SK-N-SH (cell line): Measurements from ENCODE around the gene NUP155. TPM values are rescaled to one million over a fixed set of nuclear protein-coding genes. Genes with fewer than 3 reads are reported as not detected.

ENCODE experiments used
- CTCF ChIA-PET: fragments of 300-600, 350-600 bp; formaldehyde crosslinking; extraction: SDS; loops from one replicate; lab custom pipeline; 2021; lab: Yijun Ruan, JAX
- POLR2A ChIA-PET: fragments of 350-600 bp; sonication (Branson Sonifier 250); formaldehyde crosslinking; extraction: SDS; loops from one replicate; lab custom pipeline; 2020; ENCODE audit warnings: antibody characterized with exemption, inconsistent platforms; lab: Yijun Ruan, JAX
- DNase-seq: peaks from one replicate; pipeline ENCODE4 v3.0.0; 2012
- H2AFZ ChIP-seq: fragments of 200-600 bp; sonication (generic); 2 replicates; pipeline ENCODE4 v1.8.1; 2016; ENCODE audit warnings: antibody characterized with exemption, mild to moderate bottlenecking, low read depth
- H3F3A ChIP-seq: fragments of 200-600 bp; sonication (generic); replicated peaks from 2 replicates; pipeline ENCODE3; 2016; ENCODE audit warnings: antibody characterized with exemption, mild to moderate bottlenecking; ENCODE audit not compliant: insufficient read depth
- H3K27ac ChIP-seq, 2 experiments: fragments of 200-500 bp in 1 of 2; fragments of 200-600 bp in 1 of 2; sonication (Bioruptor generic) in 1 of 2; sonication (generic), shearing (Covaris generic) in 1 of 2; 2 replicates each; pipeline versions ENCODE4 v1.5.1 to v1.6.1; 2014 to 2016; ENCODE audit warnings: low read depth in 2 of 2, inconsistent platforms in 1 of 2, low read length in 1 of 2, mild to moderate bottlenecking in 1 of 2, mixed read lengths in 1 of 2
- H3K27me3 ChIP-seq: fragments of 200-600 bp; sonication (generic), shearing (Covaris generic); 2 replicates; pipeline ENCODE4 v1.6.1; 2016; ENCODE audit warnings: mixed run types; ENCODE audit not compliant: insufficient read depth
- H3K36me3 ChIP-seq, 2 experiments: fragments of 200-500 bp in 1 of 2; fragments of 200-600 bp in 1 of 2; sonication (Bioruptor generic) in 1 of 2; sonication (generic) in 1 of 2; replicated peaks in 1 of 2; 2 replicates each; pipeline versions ENCODE3 to v1.5.1; 2014 to 2016; ENCODE audit warnings: low read length in 1 of 2, mild to moderate bottlenecking in 1 of 2; ENCODE audit not compliant: insufficient read depth in 2 of 2, control insufficient read depth in 1 of 2
- H3K4me1 ChIP-seq, 2 experiments: fragments of 200-500 bp in 1 of 2; fragments of 200-600 bp in 1 of 2; sonication (Bioruptor generic) in 1 of 2; sonication (generic), shearing (Covaris generic) in 1 of 2; 2 replicates each; pipeline versions ENCODE4 v1.5.1 to v1.6.1; 2014 to 2016; ENCODE audit warnings: low read depth in 1 of 2, low read length in 1 of 2, mixed run types in 1 of 2; ENCODE audit not compliant: insufficient read depth in 2 of 2, control insufficient read depth in 1 of 2
- H3K4me2 ChIP-seq: fragments of 200-600 bp; sonication (generic), shearing (Covaris generic); 2 replicates; pipeline ENCODE4 v1.6.1; 2017; ENCODE audit warnings: mixed run types
- H3K4me3 ChIP-seq, 2 experiments: fragments of 200-500 bp in 1 of 2; fragments of 200-600 bp in 1 of 2; sonication (Bioruptor generic) in 1 of 2; sonication (generic), shearing (Covaris generic) in 1 of 2; 2 replicates each; pipeline versions ENCODE4 v1.5.1 to v1.8.1; 2014 to 2016; ENCODE audit warnings: low read depth in 2 of 2, inconsistent platforms in 1 of 2, low read length in 1 of 2, mild to moderate bottlenecking in 1 of 2, mixed read lengths in 1 of 2, moderate library complexity in 1 of 2
- H3K79me2 ChIP-seq: fragments of 200-600 bp; sonication (generic); 2 replicates; pipeline ENCODE4 v1.8.1; 2017; ENCODE audit warnings: mild to moderate bottlenecking; ENCODE audit not compliant: insufficient read depth
- H3K9ac ChIP-seq: fragments of 200-600 bp; sonication (generic); 2 replicates; pipeline ENCODE4 v1.6.1; 2017; ENCODE audit warnings: mixed run types
- H3K9me2 ChIP-seq: fragments of 200-600 bp; sonication (generic); 2 replicates; pipeline ENCODE4 v1.6.1; 2017; ENCODE audit warnings: mixed run types
- H3K9me3 ChIP-seq: fragments of 200-600 bp; sonication (generic); 2 replicates; pipeline ENCODE4 v1.6.1; 2017; ENCODE audit warnings: mixed run types, mild to moderate bottlenecking, moderate library complexity
- H4K20me1 ChIP-seq: fragments of 200-600 bp; sonication (generic); 2 replicates; pipeline ENCODE4 v1.6.1; 2017; ENCODE audit warnings: mild to moderate bottlenecking, mixed run types; ENCODE audit not compliant: insufficient read depth
- CHD2 ChIP-seq: fragments of 150-350 bp; IDR thresholded peaks from 2 replicates; pipeline ENCODE4 v1.6.1; 2018; ENCODE audit warnings: low read length; ENCODE audit not compliant: partially characterized antibody
- CTCF ChIP-seq: fragments of 200-600 bp; sonication (generic); IDR thresholded peaks from 2 replicates; pipeline ENCODE4 v1.6.1; 2017; ENCODE audit warnings: antibody characterized with exemption, mild to moderate bottlenecking, moderate library complexity
- FOSL2 ChIP-seq: IDR thresholded peaks from 2 replicates; pipeline ENCODE4 v1.4.0; 2012; ENCODE audit warnings: low read depth, mild to moderate bottlenecking, moderate library complexity, borderline replicate concordance
- FOXJ3 ChIP-seq: sonication (generic); formaldehyde crosslinking; IDR thresholded peaks from 2 replicates; pipeline ENCODE4 v1.5.1; 2020; ENCODE audit warnings: mild to moderate bottlenecking, missing genetic modification reagents
- GATA2 ChIP-seq: sonication (generic); formaldehyde crosslinking; IDR thresholded peaks from 2 replicates; pipeline ENCODE4 v1.5.0; 2020; ENCODE audit warnings: mild to moderate bottlenecking, missing genetic modification reagents
- IRF3 ChIP-seq: fragments of 150-350 bp; IDR thresholded peaks from 2 replicates; pipeline ENCODE4 v1.6.1; 2016; ENCODE audit warnings: mild to moderate bottlenecking, low read depth, low read length
- JUND ChIP-seq: IDR thresholded peaks from 2 replicates; pipeline ENCODE4 v1.4.0; 2012
- MAX ChIP-seq: IDR thresholded peaks from 2 replicates; pipeline ENCODE4 v1.4.0; 2012; ENCODE audit warnings: low read depth
- MEF2A ChIP-seq: IDR thresholded peaks from 2 replicates; pipeline ENCODE4 v1.4.0; 2012; ENCODE audit warnings: low read depth, borderline replicate concordance
- NRF1 ChIP-seq: IDR thresholded peaks from 2 replicates; pipeline ENCODE4 v1.6.1; 2012; ENCODE audit warnings: low read depth, mild to moderate bottlenecking, low read length
- POLR2AphosphoS5 ChIP-seq: IDR thresholded peaks from 2 replicates; pipeline ENCODE4 v1.6.1; 2012; ENCODE audit warnings: low read depth, low read length
- RCOR1 ChIP-seq: fragments of 150-350 bp; IDR thresholded peaks from 2 replicates; pipeline ENCODE4 v1.6.1; 2017; ENCODE audit warnings: antibody characterized with exemption, low read length
- REST ChIP-seq: IDR thresholded peaks from 2 replicates; pipeline ENCODE4 v1.6.1; 2012; ENCODE audit warnings: mild to moderate bottlenecking, low read depth, low read length, moderate library complexity
- RFX5 ChIP-seq: IDR thresholded peaks from 2 replicates; pipeline ENCODE4 v1.6.1; 2012; ENCODE audit warnings: mild to moderate bottlenecking, improper control_type of control experiment, low read length
- RXRA ChIP-seq: IDR thresholded peaks from 2 replicates; pipeline ENCODE4 v1.4.0; 2012; ENCODE audit warnings: low read depth, mild to moderate bottlenecking, borderline replicate concordance
- TCF12 ChIP-seq: IDR thresholded peaks from 2 replicates; pipeline ENCODE4 v1.4.0; 2012
- TEAD4 ChIP-seq: IDR thresholded peaks from 2 replicates; pipeline ENCODE4 v1.4.0; 2012; ENCODE audit warnings: mild to moderate bottlenecking, borderline replicate concordance; ENCODE audit not compliant: insufficient read depth
- USF1 ChIP-seq: IDR thresholded peaks from 2 replicates; pipeline ENCODE4 v1.4.0; 2012; ENCODE audit warnings: low read depth, borderline replicate concordance
- YY1 ChIP-seq: IDR thresholded peaks from 2 replicates; pipeline ENCODE4 v1.4.0; 2012; ENCODE audit warnings: low read depth, mild to moderate bottlenecking
- WGBS: methylation state at CpG from one replicate; pipeline ENCODE4 v1.1.6; 2017; ENCODE audit warnings: low lambda C conversion rate; 5-methylcytosine and 5-hydroxymethylcytosine counted together
- polyA plus RNA-seq, 3 experiments: library from polyadenylated mRNA; depleted of rRNA; stranded (reverse); fragments of >200 nt; gene quantifications; 2 replicates each; pipeline ENCODE4 v1.2.3, GENCODE V29; 2012

Gene NUP155
- polyA plus RNA-seq, 1 of the 3 experiments (the other 2 are of a cell fraction): 6.7 TPM

GRCh38 chr5:37370864-37371726 lies at the start of gene NUP155 (continued):
- TF ChIP-seq IRF3: no peak
- TF ChIP-seq FOSL2: no peak
- no peak for TF ChIP-seq RCOR1
- TF ChIP-seq CTCF: no peak
- TF ChIP-seq GATA2 (CRISPR knock-in tag): no peak
- TF ChIP-seq TEAD4: no peak
- no peak for TF ChIP-seq JUND
- peak; percentile 96 for TF ChIP-seq MAX
- TF ChIP-seq YY1: peak; percentile 34; the same call in 1 of the 2 replicates
- no peak for TF ChIP-seq TCF12
- TF ChIP-seq RFX5: no peak
- no peak for TF ChIP-seq MEF2A

GRCh38 chr5:37417347-37417746 lies 46.4 kb upstream of the NUP155 start:
- H3K27me3 ChIP-seq: no peaks in the 10 kb centered on the region
- POLR2A ChIA-PET: no interaction called here
- DNase-seq: no peak
- no peak overlapping the region for H3K4me2 ChIP-seq
- H3F3A ChIP-seq: peaks cover 4% of the 10 kb centered on the region
- no peaks in the 10 kb centered on the region for H3K9me3 ChIP-seq
- no peak overlapping the region for H2AFZ ChIP-seq
- H3K27ac ChIP-seq: no peak overlapping the region
- WGBS: 87% methylated on average over 9 of the region's 9 CpGs
- H3K9ac ChIP-seq: no peak overlapping the region
- no peaks in the 10 kb centered on the region for H3K9me2 ChIP-seq
- CTCF ChIA-PET: interaction anchor here (0.9 kb wide), 1 partner anchor 775 kb away, joined by 3 read pairs; no protein-coding TSS in a partner anchor
- no peaks in the 10 kb centered on the region for H4K20me1 ChIP-seq
- no peak overlapping the region for H3K4me3 ChIP-seq
- peaks cover 0 to 15% of the 10 kb centered on the region in 2 experiments for H3K36me3 ChIP-seq
- H3K4me1 ChIP-seq: peaks cover 0 to 3% of the 10 kb centered on the region in 2 experiments; a peak in 1 of 4 replicates
- H3K79me2 ChIP-seq: no peaks in the 10 kb centered on the region
- TF ChIP-seq RXRA (no peak), IRF3 (no peak), NRF1 (no peak), FOXJ3 (no peak), GATA2 (CRISPR knock-in tag) (no peak), JUND (no peak), YY1 (no peak), REST (no peak), USF1 (no peak), CHD2 (no peak), MAX (no peak), POLR2AphosphoS5 (no peak)
